ENCODE measurements around the gene UNC5C.

- TF ChIP-seq PAX8 (IDR thresholded peaks at IDR 0.05): no peak
- TF ChIP-seq JUNB (IDR thresholded peaks at IDR 0.05): no peak
Measured at GRCh38 chr4:95541094-95541493, 7.7 kb downstream of the UNC5C start.

Data from GM12878 (cell line).